ENCODE results near the gene TM4SF18. TPM values are rescaled to one million over a fixed set of nuclear protein-coding genes. Genes with fewer than 3 reads are reported as not detected.

TM4SF18 gene
- total and polyA plus RNA-seq, 2 experiments from 2014 or later = 1.6 to 2.0 TPM

GRCh38 chr3:149343951-149344350 is 10.5 kb upstream of the TM4SF18 start:
- Histone ChIP-seq H3K27ac (ENCODE audit: low read depth) (no peak overlapping the region), H3K4me2 (no peak overlapping the region), H3K4me1 (ENCODE audit: insufficient read depth) (peaks cover 8% of the 10 kb centered on the region; the same call in 1 of the 2 replicates), H3K36me3 (ENCODE audit: insufficient read depth) (no peaks in the 10 kb centered on the region), H3F3A (replicated peaks; ENCODE audit: low read depth) (no peaks in the 10 kb centered on the region), H3K79me2 (replicated peaks; ENCODE audit: insufficient read depth) (no peaks in the 10 kb centered on the region), H2AFZ (0 out of 2 replicates have a peak overlapping the region, but pooled peaks have one; percentile 67), H3K27me3 (ENCODE audit: insufficient read depth) (no peaks in the 10 kb centered on the region), H3K9me2 (ENCODE audit: insufficient read depth) (no peaks in the 10 kb centered on the region), H4K20me1 (replicated peaks; ENCODE audit: insufficient read depth) (no peaks in the 10 kb centered on the region), H3K4me3 (no peak overlapping the region)
- Mint-ChIP-seq H3K27ac (no peak overlapping the region), H3K27me3 (ENCODE audit: insufficient read depth, low read depth, poor library complexity) (peaks cover 3% of the 10 kb centered on the region), H3K4me1 (peaks cover 16% of the 10 kb centered on the region), H3K9me3 (no peaks in the 10 kb centered on the region), H3K4me3 (no peak overlapping the region), H3K36me3 (ENCODE audit: low read depth) (no peaks in the 10 kb centered on the region)
- no peak for ATAC-seq
- TF ChIP-seq CTCF (conservative IDR thresholded peaks at IDR 0.05; ENCODE audit: low read depth in 2 of 2) = peak; percentile 43 to 53
- TF ChIP-seq CREB1 (CRISPR knock-in tag; IDR thresholded peaks at IDR 0.05; ENCODE audit: low read depth) = no peak
- DNase-seq (ENCODE audit: low spot score) = peak; percentile 52

GRCh38 chr3:149342413-149343380 is 9.3 kb upstream of the TM4SF18 start:
- Histone ChIP-seq H3F3A (replicated peaks; ENCODE audit: low read depth) (no peaks in the 10 kb centered on the region), H3K36me3 (ENCODE audit: insufficient read depth) (no peaks in the 10 kb centered on the region), H3K4me1 (ENCODE audit: insufficient read depth) (peaks cover 8% of the 10 kb centered on the region; the same call in 1 of the 2 replicates), H3K79me2 (replicated peaks; ENCODE audit: insufficient read depth) (no peaks in the 10 kb centered on the region), H3K4me2 (peak overlapping the region; percentile 63; the same call in 1 of the 2 replicates), H3K4me3 (no peak overlapping the region), H2AFZ (peak overlapping the region; percentile 67; the same call in 1 of the 2 replicates), H3K27me3 (ENCODE audit: insufficient read depth) (no peaks in the 10 kb centered on the region), H4K20me1 (replicated peaks; ENCODE audit: insufficient read depth) (no peaks in the 10 kb centered on the region), H3K27ac (ENCODE audit: low read depth) (no peak overlapping the region), H3K9me2 (ENCODE audit: insufficient read depth) (no peaks in the 10 kb centered on the region)
- DNase-seq (ENCODE audit: low spot score) (no peak), ATAC-seq (no peak)
- TF ChIP-seq CTCF (conservative IDR thresholded peaks at IDR 0.05; ENCODE audit: low read depth in 2 of 2) = no peak
- no peak for TF ChIP-seq JUNB (IDR thresholded peaks at IDR 0.05; ENCODE audit: unreplicated experiment)
- TF ChIP-seq NANOG (IDR thresholded peaks at IDR 0.05; ENCODE audit: borderline replicate concordance) = no peak
- TF ChIP-seq POLR2AphosphoS5 (IDR thresholded peaks at IDR 0.05; ENCODE audit: low read depth) = no peak
- TF ChIP-seq EZH2 (IDR thresholded peaks at IDR 0.05; ENCODE audit: low read depth, unreplicated experiment) = no peak
- H3K27ac Mint-ChIP-seq = no peak overlapping the region
- no peak overlapping the region for H3K4me3 Mint-ChIP-seq
- H3K4me1 Mint-ChIP-seq = peaks cover 16% of the 10 kb centered on the region
- H3K9me3 Mint-ChIP-seq = no peaks in the 10 kb centered on the region
- no peaks in the 10 kb centered on the region for H3K36me3 Mint-ChIP-seq (ENCODE audit: low read depth)
- peaks cover 3% of the 10 kb centered on the region for H3K27me3 Mint-ChIP-seq (ENCODE audit: insufficient read depth, low read depth, poor library complexity)
